GM12873 (cell line): ENCODE measurements around the gene PEAK3.

Experiments
- TF ChIP-seq, protein P1 (sequence below): IDR thresholded peaks from 2 replicates; pipeline ENCODE4 v1.5.1; 2012; ENCODE audit warnings: low read depth, mild to moderate bottlenecking, moderate library complexity, low read length, control low read depth; ENCODE audit not compliant: insufficient read depth; ENCODE audit errors: missing control alignments

The PEAK3 gene

DNA sequence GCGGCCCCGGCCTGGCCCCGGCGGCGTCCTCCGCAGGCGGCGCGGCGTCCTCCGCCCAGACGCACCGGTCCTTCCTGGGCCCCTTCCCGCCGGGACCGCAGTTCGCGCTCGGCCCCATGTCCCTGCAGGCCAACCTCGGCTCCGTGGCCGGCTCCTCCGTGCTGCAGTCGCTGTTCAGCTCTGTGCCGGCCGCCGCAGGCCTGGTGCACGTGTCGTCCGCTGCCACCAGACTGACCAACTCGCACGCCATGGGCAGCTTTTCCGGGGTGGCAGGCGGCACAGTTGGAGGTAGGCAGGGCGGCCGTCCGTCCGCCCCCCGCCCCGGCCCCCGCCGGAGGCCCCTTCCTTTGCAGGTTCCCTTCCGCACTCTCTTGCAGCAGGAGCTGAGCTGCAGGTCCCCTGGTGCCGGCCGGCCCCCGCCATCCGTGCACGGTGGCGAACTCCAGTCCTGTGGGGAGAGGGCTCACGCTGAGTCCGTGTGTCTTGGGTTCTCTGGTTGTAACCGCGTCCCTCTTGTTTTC, 55.1 kb downstream of the PEAK3 start:
- TF ChIP-seq, protein P1, sequence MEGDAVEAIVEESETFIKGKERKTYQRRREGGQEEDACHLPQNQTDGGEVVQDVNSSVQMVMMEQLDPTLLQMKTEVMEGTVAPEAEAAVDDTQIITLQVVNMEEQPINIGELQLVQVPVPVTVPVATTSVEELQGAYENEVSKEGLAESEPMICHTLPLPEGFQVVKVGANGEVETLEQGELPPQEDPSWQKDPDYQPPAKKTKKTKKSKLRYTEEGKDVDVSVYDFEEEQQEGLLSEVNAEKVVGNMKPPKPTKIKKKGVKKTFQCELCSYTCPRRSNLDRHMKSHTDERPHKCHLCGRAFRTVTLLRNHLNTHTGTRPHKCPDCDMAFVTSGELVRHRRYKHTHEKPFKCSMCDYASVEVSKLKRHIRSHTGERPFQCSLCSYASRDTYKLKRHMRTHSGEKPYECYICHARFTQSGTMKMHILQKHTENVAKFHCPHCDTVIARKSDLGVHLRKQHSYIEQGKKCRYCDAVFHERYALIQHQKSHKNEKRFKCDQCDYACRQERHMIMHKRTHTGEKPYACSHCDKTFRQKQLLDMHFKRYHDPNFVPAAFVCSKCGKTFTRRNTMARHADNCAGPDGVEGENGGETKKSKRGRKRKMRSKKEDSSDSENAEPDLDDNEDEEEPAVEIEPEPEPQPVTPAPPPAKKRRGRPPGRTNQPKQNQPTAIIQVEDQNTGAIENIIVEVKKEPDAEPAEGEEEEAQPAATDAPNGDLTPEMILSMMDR = no peak

DNA sequence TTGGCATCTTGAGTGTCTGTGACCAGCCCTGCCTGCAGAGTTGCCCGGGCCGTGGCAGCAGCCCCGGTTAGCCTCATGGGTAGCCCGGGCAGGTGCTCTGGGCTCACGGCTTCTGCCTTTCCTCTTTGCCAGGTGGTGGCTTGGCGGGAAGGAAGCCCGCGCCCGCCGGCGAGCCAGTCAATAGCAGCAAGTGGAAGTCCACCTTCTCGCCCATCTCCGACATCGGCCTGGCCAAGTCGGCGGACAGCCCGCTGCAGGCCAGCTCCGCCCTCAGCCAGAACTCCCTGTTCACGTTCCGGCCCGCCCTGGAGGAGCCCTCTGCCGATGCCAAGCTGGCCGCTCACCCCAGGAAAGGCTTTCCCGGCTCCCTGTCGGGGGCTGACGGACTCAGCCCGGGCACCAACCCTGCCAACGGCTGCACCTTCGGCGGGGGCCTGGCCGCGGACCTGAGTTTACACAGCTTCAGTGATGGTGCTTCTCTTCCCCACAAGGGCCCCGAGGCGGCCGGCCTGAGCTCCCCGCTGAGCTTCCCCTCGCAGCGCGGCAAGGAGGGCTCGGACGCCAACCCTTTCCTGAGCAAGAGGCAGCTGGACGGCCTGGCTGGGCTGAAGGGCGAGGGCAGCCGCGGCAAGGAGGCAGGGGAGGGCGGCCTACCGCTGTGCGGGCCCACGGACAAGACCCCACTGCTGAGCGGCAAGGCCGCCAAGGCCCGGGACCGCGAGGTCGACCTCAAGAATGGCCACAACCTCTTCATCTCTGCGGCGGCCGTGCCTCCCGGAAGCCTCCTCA, 55.7 kb downstream of the PEAK3 start:
- TF ChIP-seq, protein P1 = no peak

DNA sequence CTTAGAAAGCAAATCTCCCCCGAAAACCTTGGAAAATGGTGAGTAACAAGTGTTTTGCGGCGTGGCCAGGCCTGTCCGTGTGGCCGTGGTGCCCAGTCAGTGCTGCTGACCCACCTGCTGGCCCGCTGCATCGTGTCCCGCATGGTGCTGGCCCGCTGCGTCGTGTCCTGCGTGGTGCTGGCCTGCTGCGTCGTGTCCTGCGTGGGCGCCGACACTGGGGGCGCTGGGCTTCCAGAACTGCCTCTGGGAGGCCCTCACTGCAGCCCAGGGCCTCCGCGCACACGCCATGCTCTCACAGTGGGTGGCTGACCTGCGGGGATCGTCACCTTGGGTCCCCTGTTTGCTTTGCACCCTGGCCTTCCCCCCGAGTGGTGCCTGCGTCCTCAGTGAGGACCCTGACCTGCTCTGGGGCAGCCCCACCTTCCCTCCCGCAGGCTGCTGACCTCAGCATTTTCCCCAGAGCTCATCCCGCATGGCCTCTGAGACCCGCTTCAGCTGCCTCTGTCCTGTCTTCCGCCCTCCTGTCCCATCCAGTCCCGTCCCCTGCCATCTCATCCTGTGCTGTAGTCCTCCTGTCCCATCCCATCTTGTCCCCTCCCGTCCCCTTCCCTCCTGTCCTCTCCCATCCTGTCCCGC, 56.4 kb downstream of the PEAK3 start:
- TF ChIP-seq, protein P1 = no peak

DNA sequence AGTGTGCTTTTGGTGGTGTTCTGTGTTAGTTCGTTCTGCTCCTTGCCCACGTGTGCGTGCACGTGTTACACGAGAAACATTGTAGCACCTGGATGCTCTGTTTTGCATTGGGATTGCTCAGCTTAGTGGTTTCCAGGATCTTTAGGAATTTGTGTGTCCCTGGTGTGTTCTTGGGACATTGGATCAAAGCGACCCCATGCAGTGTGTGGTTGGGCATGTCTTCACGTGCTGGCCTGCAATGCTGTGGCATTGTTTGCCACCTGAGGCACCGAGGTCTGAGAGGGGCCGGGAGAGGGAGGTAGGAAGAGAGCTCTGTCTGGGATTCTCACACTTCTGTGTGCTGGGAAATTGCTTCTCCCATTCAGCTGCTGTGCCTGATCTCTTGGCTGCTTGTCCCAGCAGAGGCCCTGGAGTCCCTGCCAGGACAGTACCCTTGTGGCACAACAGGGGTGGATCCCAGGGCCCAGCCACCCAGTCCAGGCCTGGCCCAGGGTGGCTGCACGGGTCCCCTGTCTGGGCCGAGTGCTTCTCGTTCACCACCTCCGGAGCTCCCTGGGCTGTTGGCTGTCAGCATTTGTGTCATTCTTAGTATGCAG, 57.1 kb downstream of the PEAK3 start:
- TF ChIP-seq, protein P1 = no peak
